Fibroblast of lung (primary cell): ENCODE measurements around the gene RPS15.

ENCODE experiments used
- EZH2 ChIP-seq: IDR thresholded peaks from 2 replicates; pipeline ENCODE4 v1.5.1; 2012; ENCODE audit warnings: low read length, control low read depth, mild to moderate bottlenecking; ENCODE audit errors: missing control alignments
- TF ChIP-seq, protein P1 (sequence below), 2 donors: IDR thresholded peaks in 1 of 2; conservative IDR thresholded peaks in 1 of 2; 1 replicate in 1 of 2; 2 replicates in 1 of 2; pipeline ENCODE4 v1.5.1; 2011 to 2012; ENCODE audit warnings: low read length in 2 of 2, control low read depth in 1 of 2, inconsistent platforms in 1 of 2, low read depth in 1 of 2, mild to moderate bottlenecking in 1 of 2

DNA sequence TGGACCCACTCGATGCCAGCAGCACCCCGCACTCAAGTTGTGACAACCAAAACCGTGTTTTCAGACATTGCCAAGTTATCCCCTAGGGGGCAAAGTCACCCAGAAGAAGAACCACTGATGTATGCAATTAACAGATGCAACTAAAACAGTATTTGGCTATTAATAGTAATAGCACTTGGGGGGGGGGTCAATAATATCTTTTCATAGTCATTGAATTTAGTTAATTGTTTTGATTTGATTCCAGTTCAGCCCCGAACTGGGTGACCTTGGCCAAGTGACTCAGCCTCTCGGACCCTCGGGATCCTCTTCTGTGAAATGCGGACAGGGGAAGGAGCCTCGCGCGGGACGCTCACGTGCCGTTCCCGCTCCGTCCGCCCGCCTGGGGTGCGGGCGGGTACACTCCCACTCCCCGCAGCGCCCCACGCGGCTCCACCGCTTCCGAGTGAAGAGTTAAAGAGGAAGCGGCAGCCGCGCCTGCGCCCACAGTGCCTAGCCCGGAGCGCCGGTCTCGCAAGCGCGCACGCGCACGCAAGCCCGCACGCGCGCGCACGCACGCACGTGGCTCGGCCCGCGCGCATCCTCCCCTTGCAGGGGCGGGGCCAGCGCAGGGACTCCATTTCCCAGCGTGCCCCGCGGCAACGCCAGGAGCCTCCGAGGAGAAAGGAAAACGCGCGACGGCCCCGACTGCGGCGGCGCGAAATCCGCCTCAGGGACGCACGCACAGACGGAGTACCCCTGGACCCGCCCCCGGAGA is 31.2 kb upstream of the RPS15 start:
- TF ChIP-seq, protein P1, sequence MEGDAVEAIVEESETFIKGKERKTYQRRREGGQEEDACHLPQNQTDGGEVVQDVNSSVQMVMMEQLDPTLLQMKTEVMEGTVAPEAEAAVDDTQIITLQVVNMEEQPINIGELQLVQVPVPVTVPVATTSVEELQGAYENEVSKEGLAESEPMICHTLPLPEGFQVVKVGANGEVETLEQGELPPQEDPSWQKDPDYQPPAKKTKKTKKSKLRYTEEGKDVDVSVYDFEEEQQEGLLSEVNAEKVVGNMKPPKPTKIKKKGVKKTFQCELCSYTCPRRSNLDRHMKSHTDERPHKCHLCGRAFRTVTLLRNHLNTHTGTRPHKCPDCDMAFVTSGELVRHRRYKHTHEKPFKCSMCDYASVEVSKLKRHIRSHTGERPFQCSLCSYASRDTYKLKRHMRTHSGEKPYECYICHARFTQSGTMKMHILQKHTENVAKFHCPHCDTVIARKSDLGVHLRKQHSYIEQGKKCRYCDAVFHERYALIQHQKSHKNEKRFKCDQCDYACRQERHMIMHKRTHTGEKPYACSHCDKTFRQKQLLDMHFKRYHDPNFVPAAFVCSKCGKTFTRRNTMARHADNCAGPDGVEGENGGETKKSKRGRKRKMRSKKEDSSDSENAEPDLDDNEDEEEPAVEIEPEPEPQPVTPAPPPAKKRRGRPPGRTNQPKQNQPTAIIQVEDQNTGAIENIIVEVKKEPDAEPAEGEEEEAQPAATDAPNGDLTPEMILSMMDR (conservative IDR thresholded peaks at IDR 0.05 in 1 of 2, IDR thresholded peaks at IDR 0.05 in 1 of 2; ENCODE audit: low read depth in 1 of 2, low read length in 2 of 2), result peak; percentile 23 to 47
- TF ChIP-seq EZH2, result no peak
